Activated CD8-positive, alpha-beta memory T cell treated with anti-CD3 and anti-CD28 coated beads for 1 hour (primary cell): ENCODE results near the gene CTNND2.
"Not testable (repeated sequence)": the region's sequence is repeated elsewhere in the genome, so short reads cannot be mapped to it uniquely, and the experiment has no call there.

ENCODE experiments used
- DNase-seq, 2 donors: peaks; one replicate each; pipeline ENCODE4 v3.0.0-alpha.2; 2020; ENCODE audit warnings: low read depth in 1 of 2; ENCODE audit errors: extremely low read depth in 1 of 2

CTNND2 gene

GRCh38 chr5:11139217-11139865 lies 764.9 kb downstream of the CTNND2 start:
- DNase-seq = no peak

- no peak for DNase-seq
Observed at GRCh38 chr5:11130131-11130530, 774.1 kb downstream of the CTNND2 start.

GRCh38 chr5:11128021-11128420 lies 776.2 kb downstream of the CTNND2 start:
- no peak for DNase-seq

- no peak for DNase-seq
Observed at GRCh38 chr5:11126844-11127243, 777.4 kb downstream of the CTNND2 start.

- no peak for DNase-seq
Observed at GRCh38 chr5:11121885-11122284, 782.4 kb downstream of the CTNND2 start.

GRCh38 chr5:11110128-11110527 lies 794.1 kb downstream of the CTNND2 start:
- DNase-seq = no peak

GRCh38 chr5:11105696-11106095 lies 798.5 kb downstream of the CTNND2 start:
- no peak for DNase-seq

GRCh38 chr5:11104651-11105112 lies 799.6 kb downstream of the CTNND2 start:
- no peak for DNase-seq

GRCh38 chr5:11104210-11104609 lies 800.0 kb downstream of the CTNND2 start:
- DNase-seq = no peak

GRCh38 chr5:11084111-11084510 lies 820.1 kb downstream of the CTNND2 start:
- DNase-seq = no peak

GRCh38 chr5:11082404-11082945 lies 821.8 kb downstream of the CTNND2 start:
- DNase-seq = no peak

GRCh38 chr5:11076945-11077613 lies 827.2 kb downstream of the CTNND2 start:
- DNase-seq = no peak

GRCh38 chr5:11075035-11075805 lies 829.0 kb downstream of the CTNND2 start:
- DNase-seq = no peak

GRCh38 chr5:11072568-11072967 lies 831.7 kb downstream of the CTNND2 start:
- DNase-seq = no peak

- no peak for DNase-seq
Observed at GRCh38 chr5:11072076-11072475, 832.2 kb downstream of the CTNND2 start.

GRCh38 chr5:11069041-11069440 lies 835.2 kb downstream of the CTNND2 start:
- no peak for DNase-seq

GRCh38 chr5:11065723-11066122 lies 838.5 kb downstream of the CTNND2 start:
- DNase-seq = not testable (repeated sequence)

GRCh38 chr5:11064763-11065450 lies 839.3 kb downstream of the CTNND2 start:
- DNase-seq = no peak

- no peak for DNase-seq
Observed at GRCh38 chr5:11062397-11062796, 841.8 kb downstream of the CTNND2 start.

GRCh38 chr5:11056560-11056959 lies 847.7 kb downstream of the CTNND2 start:
- no peak for DNase-seq

- DNase-seq = no peak
Observed at GRCh38 chr5:11054014-11054413, 850.2 kb downstream of the CTNND2 start.
